ENCODE data around the gene AQP7. TPM values are rescaled to one million over a fixed set of nuclear protein-coding genes. Genes with fewer than 3 reads are reported as not detected.

The AQP7 gene
- total RNA-seq, 2 experiments from 2014 or later = 2.2 TPM; not detected in 1

DNA sequence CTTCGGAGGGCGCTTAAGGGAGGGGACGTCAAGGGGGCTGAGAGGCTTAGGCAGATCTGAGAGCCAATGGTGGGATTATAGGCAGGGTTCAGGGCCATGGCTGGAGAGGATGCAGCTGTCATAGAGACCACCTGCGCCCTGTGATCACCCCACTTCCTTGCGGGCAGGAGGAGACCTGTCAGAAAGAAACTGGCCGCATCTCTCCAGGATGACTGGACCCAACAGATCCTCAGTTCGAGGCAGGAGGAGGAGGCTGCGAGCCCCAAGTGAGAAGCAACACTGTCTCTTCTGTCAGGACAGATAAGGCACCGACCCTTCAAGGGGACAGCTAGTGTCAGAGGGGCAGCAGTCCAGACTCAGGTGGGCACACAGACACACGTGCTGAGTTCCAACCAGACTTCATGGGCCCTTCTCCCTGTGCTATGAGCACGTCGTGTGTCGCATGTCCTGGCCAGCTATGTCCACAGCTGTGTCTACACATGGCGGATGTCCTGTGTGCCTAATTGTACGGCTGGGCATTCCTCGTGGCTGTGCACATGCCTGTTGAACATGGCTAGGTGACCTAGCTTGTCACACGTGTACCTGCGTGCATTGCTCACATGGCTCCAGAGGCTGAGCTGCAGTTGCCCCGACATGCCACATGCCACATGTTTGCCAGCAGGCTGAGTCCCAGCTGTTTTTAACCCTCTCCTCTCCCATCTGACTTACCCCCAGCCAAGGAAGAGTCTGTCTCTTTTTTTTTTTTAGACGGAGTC, 45.6 kb upstream of the AQP7 start:
- Histone ChIP-seq H3K4me3 (ENCODE audit: low read depth, low read length, poor library complexity, severe bottlenecking) (peak overlapping the region; percentile 65), H3K4me2 (ENCODE audit: low read length) (peak overlapping the region; percentile 88), H3K36me3 (ENCODE audit: insufficient read depth, low read length) (no peaks in the 10 kb centered on the region), H3K9me2 (ENCODE audit: insufficient read depth, low read length) (no peaks in the 10 kb centered on the region), H4K20me1 (ENCODE audit: insufficient read depth, low read length) (no peaks in the 10 kb centered on the region), H2AFZ (ENCODE audit: low read length) (peak overlapping the region; percentile 73; the same call in 1 of the 2 replicates), H3K27ac (ENCODE audit: low read depth, low read length, poor library complexity, severe bottlenecking) (no peak overlapping the region), H3K79me2 (ENCODE audit: insufficient read depth, low read depth, low read length) (no peaks in the 10 kb centered on the region), H3K9me3 (ENCODE audit: low read length) (no peaks in the 10 kb centered on the region), H3K4me1 (ENCODE audit: insufficient read depth, low read length, poor library complexity, severe bottlenecking) (peaks cover 35% of the 10 kb centered on the region)
- BruUV-seq (replicated peaks) = no TSS peak
- CTCF ChIA-PET (ENCODE audit: unreplicated experiment) = interaction anchor here (1.0 to 2.1 kb wide), 6 partner anchors 10 to 150 kb away, joined by 3 to 19 read pairs (median 4); partner anchors contain the start of gene NOL6
- DNase-seq (ENCODE audit: low spot score) = no peak
- intact Hi-C loops (cut with micrococcal nuclease; ENCODE audit: unreplicated experiment) = no loop called here
- no peak for TF ChIP-seq EZH2phosphoT487 (IDR thresholded peaks at IDR 0.05; ENCODE audit: borderline replicate concordance, low read depth, low read length)
- TF ChIP-seq, protein P1, sequence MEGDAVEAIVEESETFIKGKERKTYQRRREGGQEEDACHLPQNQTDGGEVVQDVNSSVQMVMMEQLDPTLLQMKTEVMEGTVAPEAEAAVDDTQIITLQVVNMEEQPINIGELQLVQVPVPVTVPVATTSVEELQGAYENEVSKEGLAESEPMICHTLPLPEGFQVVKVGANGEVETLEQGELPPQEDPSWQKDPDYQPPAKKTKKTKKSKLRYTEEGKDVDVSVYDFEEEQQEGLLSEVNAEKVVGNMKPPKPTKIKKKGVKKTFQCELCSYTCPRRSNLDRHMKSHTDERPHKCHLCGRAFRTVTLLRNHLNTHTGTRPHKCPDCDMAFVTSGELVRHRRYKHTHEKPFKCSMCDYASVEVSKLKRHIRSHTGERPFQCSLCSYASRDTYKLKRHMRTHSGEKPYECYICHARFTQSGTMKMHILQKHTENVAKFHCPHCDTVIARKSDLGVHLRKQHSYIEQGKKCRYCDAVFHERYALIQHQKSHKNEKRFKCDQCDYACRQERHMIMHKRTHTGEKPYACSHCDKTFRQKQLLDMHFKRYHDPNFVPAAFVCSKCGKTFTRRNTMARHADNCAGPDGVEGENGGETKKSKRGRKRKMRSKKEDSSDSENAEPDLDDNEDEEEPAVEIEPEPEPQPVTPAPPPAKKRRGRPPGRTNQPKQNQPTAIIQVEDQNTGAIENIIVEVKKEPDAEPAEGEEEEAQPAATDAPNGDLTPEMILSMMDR (conservative IDR thresholded peaks at IDR 0.05; ENCODE audit: low read length) = no peak
- POLR2A ChIA-PET = interaction anchor here (0.7 to 8.6 kb wide), 8 partner anchors 10 to 151 kb away, joined by 3 to 50 read pairs (median 6); partner anchors contain the start of gene NOL6

DNA sequence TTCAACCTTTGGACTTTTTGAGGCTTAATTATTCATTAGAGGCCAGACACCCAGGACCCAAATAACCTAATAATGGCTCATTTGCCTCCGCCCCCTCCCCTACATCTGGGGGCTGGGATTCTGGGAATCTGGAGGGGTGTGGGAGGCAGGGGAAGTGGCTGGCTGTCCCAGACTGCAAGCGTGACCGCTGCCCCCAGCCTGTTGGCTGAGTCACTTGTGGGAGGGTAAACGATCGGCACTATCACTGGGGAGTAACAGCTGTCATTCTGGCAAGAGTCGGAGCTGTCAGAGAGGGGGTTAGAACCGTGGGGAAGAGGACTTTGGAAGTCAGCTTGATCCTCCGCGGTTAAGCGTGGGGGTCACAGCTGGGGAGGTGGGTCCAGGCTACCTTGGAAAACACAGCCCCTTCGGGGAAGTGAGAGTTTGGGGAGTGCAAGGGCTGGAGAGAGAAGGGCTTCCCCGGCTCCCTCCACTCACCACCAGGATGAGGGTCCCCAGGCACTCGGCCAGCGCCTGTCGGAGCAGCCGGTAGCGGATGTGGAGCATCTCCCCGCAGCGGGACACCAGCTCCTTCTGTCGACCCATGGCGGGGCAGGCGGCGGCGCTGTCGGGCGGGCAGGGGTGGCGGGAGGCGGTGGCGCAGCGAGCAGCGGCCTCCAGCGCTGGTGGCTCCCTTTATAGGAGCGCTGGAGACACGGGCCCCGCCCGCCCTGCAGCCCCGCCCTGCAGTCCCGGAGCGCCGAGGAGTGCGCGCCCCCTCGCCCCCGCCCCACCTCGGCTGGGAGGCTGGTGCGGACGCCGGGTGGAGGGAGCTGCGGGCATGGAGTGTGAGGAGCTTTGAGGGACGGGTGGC, 44.8 kb upstream of the AQP7 start, which contains the start of gene AQP3:
AQP3 (minus strand) TSS at position 648 of the 853 bp plus-strand sequence; CDS start at position 585, 63 bp downstream.
- intact Hi-C loops (cut with micrococcal nuclease; ENCODE audit: unreplicated experiment) = no loop called here
- peak; percentile 73 for DNase-seq (ENCODE audit: low spot score)
- peak within 1 kb of the TSS; percentile 82 for H3K27ac ChIP-seq (ENCODE audit: low read depth, low read length, poor library complexity, severe bottlenecking)
- H3K9me2 ChIP-seq (ENCODE audit: insufficient read depth, low read length) = no peaks in the 10 kb centered on the region
- H4K20me1 ChIP-seq (ENCODE audit: insufficient read depth, low read length) = no peaks in the 10 kb centered on the region
- H3K79me2 ChIP-seq (ENCODE audit: insufficient read depth, low read depth, low read length) = no peaks in the 10 kb centered on the region
- TSS peak; percentile 80 for BruUV-seq (replicated peaks)
- H3K36me3 ChIP-seq (ENCODE audit: insufficient read depth, low read length) = no peaks in the 10 kb centered on the region
- TF ChIP-seq, protein P1 (conservative IDR thresholded peaks at IDR 0.05; ENCODE audit: low read length) = peak; percentile 66
- no peak for TF ChIP-seq EZH2phosphoT487 (IDR thresholded peaks at IDR 0.05; ENCODE audit: borderline replicate concordance, low read depth, low read length)
- peaks cover 28% of the 10 kb centered on the region for H3K4me1 ChIP-seq (ENCODE audit: insufficient read depth, low read length, poor library complexity, severe bottlenecking)
- H3K4me2 ChIP-seq (ENCODE audit: low read length) = peak within 1 kb of the TSS; percentile 88
- ChIA-PET CTCF (ENCODE audit: unreplicated experiment) (interaction anchor here (0.6 to 2.1 kb wide), 12 partner anchors 9 to 428 kb away, joined by 3 to 19 read pairs (median 5); partner anchors contain the start of gene NOL6), POLR2A (interaction anchor here (0.5 to 8.6 kb wide), 10 partner anchors 9 to 414 kb away, joined by 3 to 50 read pairs (median 4); partner anchors contain the start of gene NOL6)
- H3K4me3 ChIP-seq (ENCODE audit: low read depth, low read length, poor library complexity, severe bottlenecking) = peak within 1 kb of the TSS; percentile 65
- H3K9me3 ChIP-seq (ENCODE audit: low read length) = no peaks in the 10 kb centered on the region
- H2AFZ ChIP-seq (ENCODE audit: low read length) = peak within 1 kb of the TSS; percentile 73
